HFF-Myc (cell line): ENCODE results near the gene OR5H15.
"Not testable (repeated sequence)": the region's sequence is repeated elsewhere in the genome, so short reads cannot be mapped to it uniquely, and the experiment has no call there.

ENCODE experiments used
- DNase-seq: peaks from one replicate; pipeline ENCODE4 v3.0.0-alpha.2; 2011; ENCODE audit warnings: low read depth; ENCODE audit errors: extremely low read depth
- H3K4me3 ChIP-seq: replicated peaks from 2 replicates; pipeline ENCODE4 v1.5.1; 2011; ENCODE audit warnings: low read depth, mild to moderate bottlenecking, control low read depth, low read length
- CTCF ChIP-seq: IDR thresholded peaks from 2 replicates; pipeline ENCODE4 v1.5.1; 2012; ENCODE audit warnings: mild to moderate bottlenecking, low read depth, low read length, control low read depth; ENCODE audit errors: missing control alignments

Gene OR5H15

DNA sequence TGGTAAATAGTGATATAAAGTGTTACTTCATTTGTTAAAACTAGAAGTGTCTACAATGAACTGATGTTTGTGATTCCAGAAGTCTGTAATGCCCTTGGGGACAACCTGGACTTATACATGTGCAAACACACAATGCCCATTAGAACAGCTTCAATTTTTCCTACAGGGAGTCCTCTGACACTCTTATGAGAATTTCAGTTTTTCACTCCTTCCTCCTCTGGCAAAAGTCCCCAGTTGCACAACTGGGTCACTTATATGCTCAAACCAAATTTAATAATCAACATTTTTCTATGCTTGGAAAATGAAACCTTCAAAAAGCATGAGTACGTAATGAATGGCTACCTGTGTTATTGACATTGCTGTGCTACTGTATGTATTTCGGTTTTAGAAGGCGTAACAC is at the start of gene OR5H15:
Gene OR5H15, plus strand, starts transcription at position 301 of the 400 bp plus-strand sequence. CDS start 2,004 bp downstream, outside the sequence.
- DNase-seq: no peak
- no peak for TF ChIP-seq CTCF
- no peak within 1 kb of the TSS for H3K4me3 ChIP-seq

GRCh38 chr3:98130421-98130820 is 36.1 kb upstream of the OR5H15 start, which contains the start of gene OR5H1:
OR5H1 (plus strand) TSS chr3:98130721; CDS start chr3:98132698, 1,977 bp downstream.
- TF ChIP-seq CTCF: no peak
- DNase-seq: no peak
- H3K4me3 ChIP-seq: no peak within 1 kb of the TSS

GRCh38 chr3:98136631-98137030 is 29.9 kb upstream of the OR5H15 start:
- DNase-seq: no peak
- H3K4me3 ChIP-seq: no peak overlapping the region
- TF ChIP-seq CTCF: no peak

DNA sequence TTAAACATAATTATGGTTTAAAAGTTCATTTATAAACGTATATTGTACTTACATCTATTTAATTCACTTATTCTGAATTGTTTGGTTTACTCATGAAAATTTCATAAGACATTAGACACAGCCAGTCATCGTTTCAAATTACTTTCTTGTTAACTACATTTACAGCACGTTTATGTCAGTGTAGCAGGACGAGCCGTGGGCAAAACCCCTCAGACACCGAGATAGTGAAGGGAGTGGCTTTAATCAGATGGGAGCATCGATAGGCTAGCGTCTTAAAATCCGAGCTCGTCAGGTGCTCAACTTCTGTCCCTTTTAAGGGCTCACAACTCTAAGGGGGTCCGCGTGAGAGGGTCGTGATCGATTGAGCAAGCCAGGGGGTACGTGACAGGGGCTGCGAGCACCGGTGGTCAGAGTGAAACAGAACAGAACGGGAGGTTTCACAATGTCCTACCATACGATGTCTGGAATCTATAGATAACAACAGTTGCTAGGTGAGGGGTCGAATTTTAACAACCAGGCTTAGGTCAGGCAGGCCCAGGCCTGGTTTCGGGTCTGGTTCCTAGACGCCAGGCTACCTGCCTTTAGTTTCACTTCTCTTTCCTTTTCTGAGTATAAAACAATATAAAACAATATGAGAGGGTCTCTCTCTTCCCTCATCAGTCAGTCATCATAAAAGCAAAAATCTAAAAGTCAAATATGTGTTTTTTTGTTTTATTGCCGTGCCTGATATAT is 28.5 kb upstream of the OR5H15 start:
- DNase-seq, H3K4me3 ChIP-seq: not testable (repeated sequence)

DNA sequence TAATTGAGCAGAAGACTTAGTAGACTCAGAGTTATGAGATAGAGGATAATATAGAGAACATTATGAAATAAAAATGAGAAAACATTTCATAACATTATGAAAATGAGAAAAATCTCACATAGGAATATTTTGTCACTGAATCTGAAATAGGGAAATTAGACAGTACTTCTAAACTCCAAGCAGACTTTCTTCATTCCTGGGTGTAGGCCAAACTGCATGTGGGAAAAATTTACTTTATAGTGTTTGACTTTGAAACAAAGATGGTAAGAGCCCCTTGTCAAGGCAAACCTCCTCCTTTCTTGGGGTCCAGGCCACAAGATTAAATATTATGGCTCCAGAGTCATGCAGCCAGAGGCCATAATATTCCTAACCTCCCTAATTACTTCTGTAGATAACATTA is 26.0 kb upstream of the OR5H15 start:
- no peak overlapping the region for H3K4me3 ChIP-seq
- no peak for DNase-seq
- no peak for TF ChIP-seq CTCF

- TF ChIP-seq CTCF: no peak
- DNase-seq: no peak
- no peak within 1 kb of the TSS for H3K4me3 ChIP-seq
Observed at GRCh38 chr3:98147179-98147578, 19.3 kb upstream of the OR5H15 start, which contains the start of gene OR5H14. OR5H14 (plus strand) TSS chr3:98147479; CDS start chr3:98149386, 1,907 bp downstream.

DNA sequence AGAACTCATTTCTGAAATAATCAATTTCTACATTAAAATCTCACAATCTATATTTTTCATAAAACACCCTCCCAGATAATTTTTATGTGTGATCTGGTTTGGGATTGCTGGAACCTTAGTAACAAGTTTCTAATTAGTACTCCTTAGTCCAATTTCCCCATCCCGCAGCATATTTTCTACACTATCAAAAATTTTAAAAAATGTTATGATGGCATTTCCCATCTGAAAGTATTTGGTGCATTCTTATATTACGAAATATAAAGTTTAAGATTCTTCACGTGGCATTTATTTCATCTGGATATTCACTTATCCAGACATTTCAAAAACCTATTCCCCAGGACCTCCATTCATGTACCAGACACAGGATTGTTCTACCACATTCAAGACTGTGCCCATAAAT is 17.7 kb upstream of the OR5H15 start:
- no peak for DNase-seq
- no peak for TF ChIP-seq CTCF

DNA sequence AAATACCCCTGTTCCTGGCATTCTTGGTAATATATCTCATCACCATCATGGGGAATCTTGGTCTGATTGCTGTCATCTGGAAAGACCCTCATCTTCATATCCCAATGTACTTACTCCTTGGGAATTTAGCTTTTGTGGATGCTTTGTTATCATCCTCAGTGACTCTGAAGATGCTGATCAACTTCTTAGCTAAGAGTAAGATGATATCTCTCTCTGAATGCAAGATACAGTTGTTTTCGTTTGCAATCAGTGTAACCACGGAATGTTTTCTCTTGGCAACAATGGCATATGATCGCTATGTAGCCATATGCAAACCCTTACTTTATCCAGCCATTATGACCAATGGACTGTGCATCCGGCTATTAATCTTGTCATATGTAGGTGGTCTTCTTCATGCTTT is 17.0 kb upstream of the OR5H15 start:
- DNase-seq, H3K4me3 ChIP-seq: not testable (repeated sequence)

More for the DNA sequence above, 17.7 kb upstream of the OR5H15 start:
- H3K4me3 ChIP-seq: no peak overlapping the region
